C4-2B (cell line): ENCODE data around the gene FGF19.
"Not testable (repeated sequence)": the region's sequence is repeated elsewhere in the genome, so short reads cannot be mapped to it uniquely, and the experiment has no call there.

Experiments used
- H3K27ac ChIP-seq: fragments of 450-650 bp; 2 replicates; pipeline ENCODE4 v1.5.1; 2017
- CTCF ChIP-seq: fragments of 450-650 bp; conservative IDR thresholded peaks from 2 replicates; pipeline ENCODE4 v1.5.1; 2017; ENCODE audit warnings: mild to moderate bottlenecking
- ZFX ChIP-seq: fragments of 450-650 bp; IDR thresholded peaks from 2 replicates; pipeline ENCODE4 v1.6.1; 2017

Gene FGF19

GRCh38 chr11:69700278-69701140, 3.3 kb downstream of the FGF19 start:
- H3K27ac ChIP-seq = no peak overlapping the region
- no peak for TF ChIP-seq ZFX
- no peak for TF ChIP-seq CTCF

GRCh38 chr11:69699213-69699612, 4.6 kb downstream of the FGF19 start:
- H3K27ac ChIP-seq = no peak overlapping the region
- no peak for TF ChIP-seq CTCF
- TF ChIP-seq ZFX = no peak

- TF ChIP-seq CTCF (no peak), ZFX (no peak)
- H3K27ac ChIP-seq = no peak overlapping the region
Observed at GRCh38 chr11:69698362-69698761, 5.5 kb downstream of the FGF19 start.

DNA sequence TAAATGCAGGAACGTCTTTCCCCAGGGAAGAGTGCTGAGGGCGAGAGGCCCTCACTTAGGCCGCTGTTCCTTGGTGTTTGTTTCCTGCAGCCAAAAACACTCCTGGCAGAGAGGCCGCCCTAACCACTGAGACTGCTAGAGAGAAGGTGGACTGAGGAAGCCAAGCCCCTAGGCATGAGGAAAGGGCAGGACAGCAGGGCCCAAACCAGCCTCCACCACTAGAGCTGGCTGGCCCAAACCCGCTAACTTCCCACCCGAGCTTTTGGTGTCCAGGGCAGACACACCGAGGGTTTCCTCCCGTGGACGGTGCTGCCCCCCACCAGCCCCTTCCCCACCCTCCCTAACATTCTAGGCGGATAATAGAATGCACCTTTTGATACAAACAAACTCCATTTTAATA, 6.0 kb downstream of the FGF19 start:
- no peak overlapping the region for H3K27ac ChIP-seq
- TF ChIP-seq ZFX (no peak), CTCF (no peak)

GRCh38 chr11:69697469-69697843, 6.4 kb downstream of the FGF19 start:
- no peak for TF ChIP-seq ZFX
- H3K27ac ChIP-seq = no peak overlapping the region

- no peak overlapping the region for H3K27ac ChIP-seq
- TF ChIP-seq ZFX = no peak
- TF ChIP-seq CTCF = no peak
Observed at GRCh38 chr11:69696749-69697468, 6.9 kb downstream of the FGF19 start.

DNA sequence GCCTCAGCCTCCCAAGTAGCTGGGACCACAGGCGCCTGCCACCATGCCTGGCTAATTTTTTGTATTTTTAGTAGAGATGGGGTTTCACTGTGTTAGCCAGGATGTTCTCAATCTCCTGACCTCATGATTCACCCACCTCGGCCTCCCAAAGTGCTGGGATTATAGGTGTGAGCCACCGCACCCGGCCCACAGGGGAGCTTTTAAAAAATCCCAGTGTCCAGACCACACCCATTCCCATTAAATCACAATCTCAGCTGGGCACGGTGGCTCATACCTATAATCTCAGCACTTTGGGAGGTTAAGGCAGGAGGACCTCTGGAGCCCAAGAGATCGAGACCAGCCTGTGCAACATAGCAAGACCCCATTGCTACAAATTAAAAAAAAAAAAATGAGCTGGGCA, 7.8 kb downstream of the FGF19 start:
- H3K27ac ChIP-seq = not testable (repeated sequence)

DNA sequence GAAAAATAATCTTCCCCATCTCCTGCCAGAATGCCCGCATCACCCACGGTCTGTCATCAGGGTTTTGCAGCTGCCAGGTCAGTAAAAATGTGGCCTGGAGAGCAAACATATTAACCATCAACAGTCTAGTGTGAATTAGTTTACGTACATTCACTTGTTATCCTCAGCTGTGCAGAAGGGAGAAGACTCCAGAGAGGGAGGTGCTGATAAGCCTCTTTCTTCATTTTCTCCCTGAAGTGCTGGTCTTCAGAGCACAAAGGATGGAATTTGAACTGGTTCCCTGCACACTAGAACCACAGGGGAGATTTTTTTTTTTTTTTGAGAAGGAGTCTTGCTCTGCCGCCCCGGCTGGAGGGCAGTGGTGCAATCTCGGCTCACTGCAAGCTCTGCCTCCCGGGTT, 8.2 kb downstream of the FGF19 start:
- no peak for TF ChIP-seq CTCF
- TF ChIP-seq ZFX = no peak
- no peak overlapping the region for H3K27ac ChIP-seq
